ENCODE measurements around the gene PDCL2.

PDCL2 gene, protein sequence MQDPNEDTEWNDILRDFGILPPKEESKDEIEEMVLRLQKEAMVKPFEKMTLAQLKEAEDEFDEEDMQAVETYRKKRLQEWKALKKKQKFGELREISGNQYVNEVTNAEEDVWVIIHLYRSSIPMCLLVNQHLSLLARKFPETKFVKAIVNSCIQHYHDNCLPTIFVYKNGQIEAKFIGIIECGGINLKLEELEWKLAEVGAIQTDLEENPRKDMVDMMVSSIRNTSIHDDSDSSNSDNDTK

DNA sequence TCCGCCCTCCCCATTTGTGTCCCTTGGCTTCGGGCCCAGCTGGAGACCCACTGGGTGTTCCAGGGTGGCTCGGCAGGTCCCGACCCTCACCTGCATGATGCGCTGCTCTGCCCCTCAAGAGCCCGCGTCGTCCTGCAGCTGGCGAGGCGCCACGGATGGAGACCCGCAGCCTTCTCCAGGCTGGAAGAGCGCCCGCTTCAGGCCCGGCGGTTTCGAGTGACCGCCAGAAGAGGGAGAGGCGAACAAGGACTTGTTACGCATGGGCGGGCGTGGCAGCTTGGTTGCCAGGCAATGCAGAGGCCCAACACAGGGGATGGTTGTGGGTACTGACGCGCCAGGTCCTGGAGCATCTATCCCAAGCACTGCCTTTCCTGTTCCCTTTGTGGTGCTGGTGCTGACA, at the start of gene PDCL2:
Gene PDCL2 (minus strand): TSS at position 232 of the 400 bp plus-strand sequence. CDS start 136 bp downstream, at position 96.
- TF ChIP-seq, protein P1, sequence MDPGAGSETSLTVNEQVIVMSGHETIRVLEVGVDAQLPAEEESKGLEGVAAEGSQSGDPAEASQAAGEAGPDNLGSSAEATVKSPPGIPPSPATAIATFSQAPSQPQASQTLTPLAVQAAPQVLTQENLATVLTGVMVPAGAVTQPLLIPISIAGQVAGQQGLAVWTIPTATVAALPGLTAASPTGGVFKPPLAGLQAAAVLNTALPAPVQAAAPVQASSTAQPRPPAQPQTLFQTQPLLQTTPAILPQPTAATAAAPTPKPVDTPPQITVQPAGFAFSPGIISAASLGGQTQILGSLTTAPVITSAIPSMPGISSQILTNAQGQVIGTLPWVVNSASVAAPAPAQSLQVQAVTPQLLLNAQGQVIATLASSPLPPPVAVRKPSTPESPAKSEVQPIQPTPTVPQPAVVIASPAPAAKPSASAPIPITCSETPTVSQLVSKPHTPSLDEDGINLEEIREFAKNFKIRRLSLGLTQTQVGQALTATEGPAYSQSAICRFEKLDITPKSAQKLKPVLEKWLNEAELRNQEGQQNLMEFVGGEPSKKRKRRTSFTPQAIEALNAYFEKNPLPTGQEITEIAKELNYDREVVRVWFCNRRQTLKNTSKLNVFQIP (CRISPR knock-in tag; IDR thresholded peaks at IDR 0.05; ENCODE audit: borderline replicate concordance, low read depth): no peak
- TF ChIP-seq TOX (CRISPR knock-in tag; IDR thresholded peaks at IDR 0.05; ENCODE audit: borderline replicate concordance): no peak
- TF ChIP-seq BACH2 (CRISPR knock-in tag; IDR thresholded peaks at IDR 0.05; ENCODE audit: borderline replicate concordance): no peak
- TF ChIP-seq GLIS3 (CRISPR knock-in tag; IDR thresholded peaks at IDR 0.05): no peak
- TF ChIP-seq ISL1 (CRISPR knock-in tag; IDR thresholded peaks at IDR 0.05): no peak
- TF ChIP-seq, protein P2, sequence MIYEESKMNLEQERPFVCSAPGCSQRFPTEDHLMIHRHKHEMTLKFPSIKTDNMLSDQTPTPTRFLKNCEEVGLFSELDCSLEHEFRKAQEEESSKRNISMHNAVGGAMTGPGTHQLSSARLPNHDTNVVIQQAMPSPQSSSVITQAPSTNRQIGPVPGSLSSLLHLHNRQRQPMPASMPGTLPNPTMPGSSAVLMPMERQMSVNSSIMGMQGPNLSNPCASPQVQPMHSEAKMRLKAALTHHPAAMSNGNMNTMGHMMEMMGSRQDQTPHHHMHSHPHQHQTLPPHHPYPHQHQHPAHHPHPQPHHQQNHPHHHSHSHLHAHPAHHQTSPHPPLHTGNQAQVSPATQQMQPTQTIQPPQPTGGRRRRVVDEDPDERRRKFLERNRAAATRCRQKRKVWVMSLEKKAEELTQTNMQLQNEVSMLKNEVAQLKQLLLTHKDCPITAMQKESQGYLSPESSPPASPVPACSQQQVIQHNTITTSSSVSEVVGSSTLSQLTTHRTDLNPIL (CRISPR knock-in tag; IDR thresholded peaks at IDR 0.05; ENCODE audit: low read depth): no peak
- TF ChIP-seq ZNF565 (CRISPR knock-in tag; conservative IDR thresholded peaks at IDR 0.05; ENCODE audit: low read depth): no peak
- TF ChIP-seq TCF4 (CRISPR knock-in tag; IDR thresholded peaks at IDR 0.05; ENCODE audit: borderline replicate concordance): no peak
- no peak for TF ChIP-seq ZFP30 (CRISPR knock-in tag; IDR thresholded peaks at IDR 0.05)
- TF ChIP-seq RARB (CRISPR knock-in tag; IDR thresholded peaks at IDR 0.05): no peak
- no peak for TF ChIP-seq ZNF70 (CRISPR knock-in tag; IDR thresholded peaks at IDR 0.05)
- TF ChIP-seq, protein P3, sequence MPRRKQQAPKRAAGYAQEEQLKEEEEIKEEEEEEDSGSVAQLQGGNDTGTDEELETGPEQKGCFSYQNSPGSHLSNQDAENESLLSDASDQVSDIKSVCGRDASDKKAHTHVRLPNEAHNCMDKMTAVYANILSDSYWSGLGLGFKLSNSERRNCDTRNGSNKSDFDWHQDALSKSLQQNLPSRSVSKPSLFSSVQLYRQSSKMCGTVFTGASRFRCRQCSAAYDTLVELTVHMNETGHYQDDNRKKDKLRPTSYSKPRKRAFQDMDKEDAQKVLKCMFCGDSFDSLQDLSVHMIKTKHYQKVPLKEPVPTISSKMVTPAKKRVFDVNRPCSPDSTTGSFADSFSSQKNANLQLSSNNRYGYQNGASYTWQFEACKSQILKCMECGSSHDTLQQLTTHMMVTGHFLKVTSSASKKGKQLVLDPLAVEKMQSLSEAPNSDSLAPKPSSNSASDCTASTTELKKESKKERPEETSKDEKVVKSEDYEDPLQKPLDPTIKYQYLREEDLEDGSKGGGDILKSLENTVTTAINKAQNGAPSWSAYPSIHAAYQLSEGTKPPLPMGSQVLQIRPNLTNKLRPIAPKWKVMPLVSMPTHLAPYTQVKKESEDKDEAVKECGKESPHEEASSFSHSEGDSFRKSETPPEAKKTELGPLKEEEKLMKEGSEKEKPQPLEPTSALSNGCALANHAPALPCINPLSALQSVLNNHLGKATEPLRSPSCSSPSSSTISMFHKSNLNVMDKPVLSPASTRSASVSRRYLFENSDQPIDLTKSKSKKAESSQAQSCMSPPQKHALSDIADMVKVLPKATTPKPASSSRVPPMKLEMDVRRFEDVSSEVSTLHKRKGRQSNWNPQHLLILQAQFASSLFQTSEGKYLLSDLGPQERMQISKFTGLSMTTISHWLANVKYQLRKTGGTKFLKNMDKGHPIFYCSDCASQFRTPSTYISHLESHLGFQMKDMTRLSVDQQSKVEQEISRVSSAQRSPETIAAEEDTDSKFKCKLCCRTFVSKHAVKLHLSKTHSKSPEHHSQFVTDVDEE (CRISPR knock-in tag; IDR thresholded peaks at IDR 0.05): no peak
- no peak for TF ChIP-seq ZFP3 (CRISPR knock-in tag; IDR thresholded peaks at IDR 0.05)
- ATAC-seq: no peak

DNA sequence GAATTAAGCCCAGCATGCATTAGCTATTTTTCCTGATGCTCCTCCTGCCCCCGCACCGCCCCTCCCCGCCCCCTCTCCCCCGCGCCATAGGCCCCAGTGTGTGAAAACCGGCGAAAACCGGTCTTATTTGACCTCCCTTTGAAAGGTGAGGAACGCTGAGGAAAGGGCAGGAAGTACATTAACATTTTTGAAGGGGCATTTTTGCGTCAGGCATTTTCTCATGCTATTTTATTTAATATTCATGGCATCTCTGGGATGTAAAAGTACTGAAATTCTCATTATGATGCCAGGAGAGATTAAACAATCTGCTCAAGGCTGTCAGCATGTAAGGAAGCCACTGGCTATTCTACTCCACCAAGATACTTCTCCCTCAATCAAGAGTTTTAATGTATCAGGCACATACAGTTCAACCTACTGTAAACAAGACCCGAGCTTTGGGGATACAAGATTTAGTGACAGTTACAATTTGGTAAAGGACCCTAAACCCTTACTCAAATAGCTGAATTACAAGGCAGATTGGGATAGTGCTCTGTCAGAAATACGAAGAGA, 45.3 kb upstream of the PDCL2 start:
- TF ChIP-seq GLIS3 (CRISPR knock-in tag; IDR thresholded peaks at IDR 0.05) (no peak), TCF4 (CRISPR knock-in tag; IDR thresholded peaks at IDR 0.05; ENCODE audit: borderline replicate concordance) (no peak), ESRRG (CRISPR knock-in tag; IDR thresholded peaks at IDR 0.05) (no peak), ZC3H10 (CRISPR knock-in tag; IDR thresholded peaks at IDR 0.05) (no peak), CSDC2 (CRISPR knock-in tag; IDR thresholded peaks at IDR 0.05) (no peak), BACH2 (CRISPR knock-in tag; IDR thresholded peaks at IDR 0.05; ENCODE audit: borderline replicate concordance) (no peak), ZNF70 (CRISPR knock-in tag; IDR thresholded peaks at IDR 0.05) (no peak), ZFP30 (CRISPR knock-in tag; IDR thresholded peaks at IDR 0.05) (no peak), PPARA (CRISPR knock-in tag; IDR thresholded peaks at IDR 0.05; ENCODE audit: borderline replicate concordance) (no peak), SNAI2 (CRISPR knock-in tag; IDR thresholded peaks at IDR 0.05) (no peak), ZFP3 (CRISPR knock-in tag; IDR thresholded peaks at IDR 0.05) (no peak), ZNF565 (CRISPR knock-in tag; conservative IDR thresholded peaks at IDR 0.05; ENCODE audit: low read depth) (no peak), ZNF8 (CRISPR knock-in tag; IDR thresholded peaks at IDR 0.05) (no peak)
- TF ChIP-seq, protein P3 (CRISPR knock-in tag; IDR thresholded peaks at IDR 0.05): no peak
- TF ChIP-seq, protein P1 (CRISPR knock-in tag; IDR thresholded peaks at IDR 0.05; ENCODE audit: borderline replicate concordance, low read depth): no peak

More for the DNA sequence above, 45.3 kb upstream of the PDCL2 start:
- ATAC-seq: no peak

Data from SK-N-SH treated with all-trans-retinoic acid at 6 μM for 48 hours (cell line).